Peyer's patch (tissue), 4 donors: ENCODE measurements around the gene MAN2A1. TPM values are rescaled to one million over a fixed set of nuclear protein-coding genes. Genes with fewer than 3 reads are reported as not detected.

Source experiments
- DNase-seq, 3 donors: peaks; one replicate each; pipeline ENCODE4 v3.0.0-alpha.2; 2017 to 2019
- H3K27ac ChIP-seq, 4 donors: fragments of 200-600 bp; sonication (generic); one replicate each; pipeline ENCODE4 v1.5.1; 2016 to 2019
- H3K27me3 ChIP-seq, 2 donors: fragments of 200-600 bp; sonication (generic); one replicate each; pipeline ENCODE4 v1.5.1; 2019
- H3K36me3 ChIP-seq, 3 donors: fragments of 200-600 bp; sonication (generic); one replicate each; pipeline ENCODE4 v1.5.1; 2016 to 2019
- H3K4me1 ChIP-seq, 4 donors: fragments of 200-600 bp; sonication (generic); one replicate each; pipeline ENCODE4 v1.5.1; 2016 to 2019
- H3K4me3 ChIP-seq, 4 donors: fragments of 200-600 bp; sonication (generic); 1 replicate in 3 of 4; 2 replicates in 1 of 4; pipeline ENCODE4 v1.5.1; 2016 to 2019; ENCODE audit warnings: mild to moderate bottlenecking in 1 of 4
- H3K9me3 ChIP-seq, 4 donors: fragments of 200-600 bp; sonication (generic); one replicate each; pipeline ENCODE4 v1.5.1; 2016 to 2019; ENCODE audit warnings: mild to moderate bottlenecking in 1 of 4
- POLR2A ChIP-seq, 2 donors: fragments of 450-650 bp; IDR thresholded peaks; one replicate each; pipeline ENCODE4 v1.5.1; 2017; ENCODE audit warnings: antibody characterized with exemption in 2 of 2, mild to moderate bottlenecking in 2 of 2, moderate library complexity in 2 of 2
- total RNA-seq, 4 donors: library from RNA; depleted of rRNA; stranded (reverse); fragments of >200 nt; gene quantifications; one replicate each; pipeline ENCODE4 v1.1.0, GENCODE V29; 2016
- TF ChIP-seq, protein P1 (sequence below), 6 experiments: fragments of 450-650 bp in 4 of 6; fragments of 200-600 bp in 2 of 6; sonication (generic) in 1 of 6; IDR thresholded peaks; one replicate each; pipeline ENCODE4 v1.5.1; 2017 to 2019; ENCODE audit warnings: antibody characterized with exemption in 6 of 6, mild to moderate bottlenecking in 3 of 6, moderate library complexity in 1 of 6

The MAN2A1 gene
- total RNA-seq, 4 donors from 2014 or later: 52.8 to 112 (median 95.3) TPM

GRCh38 chr5:109836280-109836679 lies 146.6 kb downstream of the MAN2A1 start:
- no peaks in the 10 kb centered on the region for H3K4me1 ChIP-seq
- H3K9me3 ChIP-seq: no peaks in the 10 kb centered on the region
- peaks cover 0 to 25% (median 0%) of the 10 kb centered on the region in 3 donors for H3K36me3 ChIP-seq
- H3K27ac ChIP-seq: no peak overlapping the region
- no peak overlapping the region for H3K4me3 ChIP-seq
- DNase-seq: no peak
- TF ChIP-seq, protein P1, sequence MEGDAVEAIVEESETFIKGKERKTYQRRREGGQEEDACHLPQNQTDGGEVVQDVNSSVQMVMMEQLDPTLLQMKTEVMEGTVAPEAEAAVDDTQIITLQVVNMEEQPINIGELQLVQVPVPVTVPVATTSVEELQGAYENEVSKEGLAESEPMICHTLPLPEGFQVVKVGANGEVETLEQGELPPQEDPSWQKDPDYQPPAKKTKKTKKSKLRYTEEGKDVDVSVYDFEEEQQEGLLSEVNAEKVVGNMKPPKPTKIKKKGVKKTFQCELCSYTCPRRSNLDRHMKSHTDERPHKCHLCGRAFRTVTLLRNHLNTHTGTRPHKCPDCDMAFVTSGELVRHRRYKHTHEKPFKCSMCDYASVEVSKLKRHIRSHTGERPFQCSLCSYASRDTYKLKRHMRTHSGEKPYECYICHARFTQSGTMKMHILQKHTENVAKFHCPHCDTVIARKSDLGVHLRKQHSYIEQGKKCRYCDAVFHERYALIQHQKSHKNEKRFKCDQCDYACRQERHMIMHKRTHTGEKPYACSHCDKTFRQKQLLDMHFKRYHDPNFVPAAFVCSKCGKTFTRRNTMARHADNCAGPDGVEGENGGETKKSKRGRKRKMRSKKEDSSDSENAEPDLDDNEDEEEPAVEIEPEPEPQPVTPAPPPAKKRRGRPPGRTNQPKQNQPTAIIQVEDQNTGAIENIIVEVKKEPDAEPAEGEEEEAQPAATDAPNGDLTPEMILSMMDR (IDR thresholded peaks at IDR 0.05): no peak
- no peak for TF ChIP-seq POLR2A (IDR thresholded peaks at IDR 0.05)
- H3K27me3 ChIP-seq: no peaks in the 10 kb centered on the region

DNA sequence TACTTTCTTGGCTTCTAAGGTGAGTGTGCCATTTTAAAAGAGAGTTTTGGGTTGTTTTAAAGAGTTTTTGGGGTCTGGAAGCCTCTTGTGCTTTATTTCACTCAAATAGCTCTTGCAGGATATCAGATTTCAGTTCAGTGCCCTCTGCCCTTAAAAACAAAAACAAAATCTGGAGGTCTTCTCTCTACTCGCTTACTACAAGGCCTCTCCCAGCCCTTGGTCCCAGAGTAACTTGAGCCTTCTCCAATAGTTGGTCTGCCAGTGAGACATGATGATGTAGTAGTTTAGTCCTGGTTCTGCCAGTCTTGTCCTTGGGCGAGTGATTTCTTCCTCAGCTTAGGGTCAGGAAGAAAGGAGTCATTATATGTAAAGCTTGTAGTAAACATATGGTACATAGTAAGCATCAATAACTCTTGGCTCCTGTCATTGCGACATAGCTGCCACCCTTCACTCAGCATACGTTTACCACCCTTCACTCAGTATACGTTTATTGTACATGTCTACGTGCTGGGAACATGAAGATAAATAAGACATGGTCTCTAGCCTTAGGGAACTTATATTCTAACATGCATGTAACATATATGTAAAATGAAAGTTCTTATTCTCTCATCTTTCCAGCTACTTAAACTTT lies 147.6 kb downstream of the MAN2A1 start:
- no peaks in the 10 kb centered on the region for H3K9me3 ChIP-seq
- H3K27me3 ChIP-seq: no peaks in the 10 kb centered on the region
- H3K36me3 ChIP-seq: peaks cover 0 to 26% (median 0%) of the 10 kb centered on the region in 3 donors
- H3K4me3 ChIP-seq: no peak overlapping the region
- no peak for DNase-seq
- no peak overlapping the region for H3K27ac ChIP-seq
- no peaks in the 10 kb centered on the region for H3K4me1 ChIP-seq
- no peak for TF ChIP-seq POLR2A (IDR thresholded peaks at IDR 0.05)
- TF ChIP-seq, protein P1 (IDR thresholded peaks at IDR 0.05): no peak

DNA sequence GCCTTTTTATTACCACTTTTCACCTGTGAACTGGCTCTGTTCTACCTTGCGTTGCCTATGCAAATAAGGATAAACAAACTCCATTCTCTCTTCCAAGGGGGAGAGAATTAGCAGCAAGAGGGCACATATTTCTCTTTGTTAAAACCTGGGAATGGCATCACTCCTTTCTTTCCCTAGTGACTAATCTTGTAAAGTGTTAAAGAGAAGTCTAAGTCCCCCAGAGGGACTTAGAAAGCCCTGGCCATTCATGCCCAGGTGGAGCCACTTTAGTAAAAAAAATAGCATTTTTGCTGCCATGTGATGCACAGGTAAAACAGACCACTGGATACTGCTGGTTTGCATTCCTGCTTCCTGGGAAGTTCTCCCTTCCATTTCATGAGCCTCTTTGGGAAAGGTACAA lies 148.4 kb downstream of the MAN2A1 start:
- H3K4me3 ChIP-seq: no peak overlapping the region
- no peak overlapping the region for H3K27ac ChIP-seq
- peaks cover 0 to 31% (median 0%) of the 10 kb centered on the region in 3 donors for H3K36me3 ChIP-seq
- H3K4me1 ChIP-seq: no peaks in the 10 kb centered on the region
- no peaks in the 10 kb centered on the region for H3K27me3 ChIP-seq
- no peaks in the 10 kb centered on the region for H3K9me3 ChIP-seq
- TF ChIP-seq, protein P1 (IDR thresholded peaks at IDR 0.05): no peak
- TF ChIP-seq POLR2A (IDR thresholded peaks at IDR 0.05): no peak
- DNase-seq: no peak

DNA sequence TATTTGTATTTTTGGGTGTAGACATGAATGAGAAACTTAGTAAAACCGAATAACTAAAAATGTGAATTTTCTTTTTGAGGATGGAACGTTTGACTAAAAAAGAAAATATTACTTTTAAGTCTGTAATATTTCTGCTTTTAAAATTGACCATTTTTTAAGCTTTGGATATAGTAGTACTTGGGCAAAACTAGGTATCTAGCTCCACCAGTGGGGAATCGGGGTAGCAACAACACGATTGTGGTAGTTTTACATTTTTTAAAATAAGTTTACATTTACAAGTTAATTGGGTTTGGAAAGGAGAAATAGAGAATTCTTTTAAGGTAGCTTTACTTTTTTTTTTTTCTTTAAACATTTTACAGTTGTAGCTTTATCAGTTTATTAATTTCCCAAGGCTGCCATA lies 154.4 kb downstream of the MAN2A1 start:
- TF ChIP-seq POLR2A (IDR thresholded peaks at IDR 0.05): no peak
- TF ChIP-seq, protein P1 (IDR thresholded peaks at IDR 0.05): peak in 3 of 6 experiments; percentile 4 to 19 (median 13)
- no peaks in the 10 kb centered on the region for H3K9me3 ChIP-seq
- H3K36me3 ChIP-seq: peaks cover 0 to 58% (median 0%) of the 10 kb centered on the region in 3 donors
- no peaks in the 10 kb centered on the region for H3K4me1 ChIP-seq
- no peaks in the 10 kb centered on the region for H3K27me3 ChIP-seq
- no peak overlapping the region for H3K27ac ChIP-seq
- no peak overlapping the region for H3K4me3 ChIP-seq
- DNase-seq: no peak

- Histone ChIP-seq H3K27ac (no peak overlapping the region), H3K36me3 (peaks cover 0 to 63% (median 0%) of the 10 kb centered on the region in 3 donors), H3K4me3 (no peak overlapping the region), H3K9me3 (no peaks in the 10 kb centered on the region), H3K27me3 (no peaks in the 10 kb centered on the region), H3K4me1 (no peaks in the 10 kb centered on the region)
- TF ChIP-seq, protein P1 (IDR thresholded peaks at IDR 0.05): no peak
- TF ChIP-seq POLR2A (IDR thresholded peaks at IDR 0.05): no peak
- DNase-seq: no peak
Measured at GRCh38 chr5:109844695-109845094, 155.0 kb downstream of the MAN2A1 start.
